Hematopoietic multipotent progenitor cell treated with erythropoietin and hydrocortisone succinate and interleukin-3 and kit ligand, for 4 days (in vitro differentiated cells): ENCODE data around the gene CST4.
"Not testable (repeated sequence)": the region's sequence is repeated elsewhere in the genome, so short reads cannot be mapped to it uniquely, and the experiment has no call there.

Experiments used
- DNase-seq: peaks from one replicate; pipeline ENCODE4 v3.0.0-alpha.2; 2015

The CST4 gene

DNA sequence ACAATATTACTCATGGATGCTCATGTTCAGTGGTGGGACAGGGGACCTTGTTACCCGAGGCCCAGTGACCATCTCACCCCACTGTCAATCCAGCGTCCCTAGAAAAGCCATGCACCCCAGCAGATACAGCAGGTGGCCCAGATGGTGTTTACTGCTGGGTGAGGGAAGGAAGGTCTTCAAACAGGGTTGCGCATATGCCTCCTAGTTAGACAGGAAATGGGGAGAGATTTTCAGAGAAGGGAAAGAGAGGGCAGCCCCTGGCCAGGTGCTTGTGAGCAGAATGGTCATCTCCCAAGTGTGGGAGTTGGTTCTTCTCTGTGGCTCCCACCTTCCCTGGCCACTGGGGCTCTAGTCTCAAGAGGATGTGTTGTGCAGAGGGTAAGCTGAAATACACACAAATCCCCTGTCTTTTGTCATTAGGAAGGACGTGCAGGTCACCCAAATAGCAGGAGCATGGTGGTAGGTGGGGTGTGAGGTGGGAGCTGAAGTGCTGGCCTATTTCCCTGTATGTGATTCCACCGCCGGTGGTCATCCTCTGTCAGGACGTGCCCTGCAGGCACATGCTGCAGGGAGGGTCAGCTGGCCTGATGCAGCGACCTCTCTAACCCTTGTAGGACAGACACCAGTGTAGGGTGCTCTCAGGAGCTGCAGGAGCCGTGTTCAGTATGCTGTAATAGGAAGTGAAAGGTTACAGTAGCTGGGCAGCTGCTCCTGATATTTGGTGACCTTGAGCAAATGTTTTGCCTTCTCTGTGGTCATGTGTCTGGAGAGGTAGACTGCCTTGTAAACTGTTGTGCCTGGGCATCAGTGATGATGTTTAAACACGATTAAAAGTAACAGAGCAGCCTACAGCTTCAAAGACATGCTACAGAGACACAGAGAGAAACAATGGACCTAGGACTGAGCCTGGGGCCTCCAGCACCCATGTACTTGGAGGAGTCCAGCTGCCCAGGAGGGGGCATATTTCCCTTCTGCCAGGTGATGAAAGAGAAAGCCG lies 47.9 kb downstream of the CST4 start:
- DNase-seq: no peak

- no peak for DNase-seq
Measured at GRCh38 chr20:23640018-23640601, 48.7 kb downstream of the CST4 start.

GRCh38 chr20:23639490-23639958 lies 49.3 kb downstream of the CST4 start:
- DNase-seq: no peak

GRCh38 chr20:23638309-23638708 lies 50.5 kb downstream of the CST4 start:
- DNase-seq: no peak

GRCh38 chr20:23637282-23638221 lies 51.3 kb downstream of the CST4 start, which contains the start of gene CST3:
TSS of gene CST3 (minus strand) at chr20:23637955. CDS start at chr20:23637862, 93 bp downstream.
- peak; percentile 95 for DNase-seq

DNA sequence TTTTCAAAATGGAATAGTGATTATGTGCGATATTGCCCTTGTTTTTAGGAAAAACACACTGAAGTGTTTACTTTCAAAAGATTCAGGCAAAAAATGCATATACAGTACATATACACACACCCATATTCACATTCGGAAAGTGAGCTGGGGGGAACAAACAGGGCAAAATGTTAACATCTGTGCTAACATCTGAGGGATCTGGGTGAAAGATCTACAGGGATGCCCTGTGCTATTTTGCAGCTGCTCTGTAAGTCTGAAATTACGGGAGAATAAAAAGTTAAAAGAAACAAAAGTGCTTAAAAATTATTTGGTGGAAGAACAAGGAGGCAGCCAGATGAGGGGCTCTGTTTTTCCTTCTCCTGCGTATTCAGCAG lies 51.9 kb downstream of the CST4 start:
- no peak for DNase-seq

GRCh38 chr20:23636182-23636907 lies 52.5 kb downstream of the CST4 start:
- DNase-seq: no peak

DNA sequence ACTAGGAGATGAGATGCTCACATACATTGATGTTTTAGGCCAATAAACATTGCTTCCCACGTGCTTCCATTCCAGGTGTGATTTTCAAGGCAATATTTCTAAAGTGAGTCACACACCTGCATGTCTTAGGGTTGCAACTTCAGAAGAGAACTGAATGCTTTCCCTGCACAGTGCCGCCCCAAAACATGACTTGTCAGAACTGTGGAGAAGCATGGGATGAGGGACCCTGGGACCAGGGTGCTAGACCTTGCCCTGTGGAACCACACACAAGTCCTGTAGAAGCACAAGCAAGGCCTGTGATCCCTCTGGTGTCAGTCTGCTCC lies 53.1 kb downstream of the CST4 start:
- not testable (repeated sequence) for DNase-seq
